H1 (cell line): ENCODE measurements around the gene FNDC3A. TPM values are rescaled to one million over a fixed set of nuclear protein-coding genes. Genes with fewer than 3 reads are reported as not detected.

Experiments used
- CTCF ChIA-PET: fragments of 300-600 bp; sonication (Branson Sonifier 250); formaldehyde crosslinking; loops from one replicate; lab custom pipeline; 2021; ENCODE audit not compliant: partially characterized antibody; lab: Charles Lee
- POLR2A ChIA-PET: fragments of 300-600 bp; sonication (Branson Sonifier 250); formaldehyde crosslinking; loops from one replicate; lab custom pipeline; 2021; ENCODE audit warnings: inconsistent platforms; ENCODE audit not compliant: partially characterized antibody; lab: Charles Lee
- DNase-seq, 2 experiments: peaks; one replicate each; pipeline versions ENCODE4 v3.0.0 to v3.0.0-alpha.2; 2010 to 2022; ENCODE audit warnings: low spot score in 2 of 2, low read depth in 1 of 2, mixed read lengths in 1 of 2
- FAIRE-seq: peaks from 2 replicates; lab custom pipeline; 2011; peaks lifted over from hg19 to GRCh38; lab: Jason Lieb, UNC
- H2AFZ ChIP-seq: 2 replicates; pipeline ENCODE4 v1.8.1; 2012; ENCODE audit warnings: low read length, inconsistent platforms
- H2AK5ac ChIP-seq: 2 replicates; pipeline ENCODE4 v1.6.1; 2013; ENCODE audit warnings: low read depth, low read length
- H2BK120ac ChIP-seq: replicated peaks from 2 replicates; pipeline ENCODE3; 2013; ENCODE audit warnings: low read depth, low read length, inconsistent platforms
- H2BK12ac ChIP-seq: 2 replicates; pipeline ENCODE4 v1.6.1; 2013; ENCODE audit warnings: low read depth, low read length
- H2BK15ac ChIP-seq: 2 replicates; pipeline ENCODE4 v1.6.1; 2013; ENCODE audit warnings: low read length
- H2BK20ac ChIP-seq: 2 replicates; pipeline ENCODE4 v1.6.1; 2013; ENCODE audit warnings: low read length
- H2BK5ac ChIP-seq: 2 replicates; pipeline ENCODE4 v1.6.1; 2013; ENCODE audit warnings: low read depth, low read length
- H3K14ac ChIP-seq: 2 replicates; pipeline ENCODE4 v1.6.1; 2013; ENCODE audit warnings: inconsistent platforms; ENCODE audit not compliant: insufficient read length
- H3K18ac ChIP-seq: 2 replicates; pipeline ENCODE4 v1.6.1; 2013; ENCODE audit warnings: low read length; ENCODE audit errors: extremely low read depth
- H3K23ac ChIP-seq: 2 replicates; pipeline ENCODE4 v1.6.1; 2013; ENCODE audit warnings: inconsistent platforms; ENCODE audit not compliant: insufficient read length
- H3K23me2 ChIP-seq: 2 replicates; pipeline ENCODE4 v1.6.1; 2013; ENCODE audit warnings: low read depth, low read length
- H3K27ac ChIP-seq: 2 replicates; pipeline ENCODE4 v1.6.1; 2011; ENCODE audit warnings: low read depth, low read length, inconsistent platforms
- H3K27me3 ChIP-seq, 4 experiments: replicated peaks in 1 of 4; 1 replicate in 1 of 4; 2 replicates in 3 of 4; pipeline versions ENCODE4 v1.6.1 to v1.8.1; 2011 to 2013; ENCODE audit warnings: low read length in 3 of 4, mild to moderate bottlenecking in 3 of 4, inconsistent platforms in 2 of 4, mixed read lengths in 2 of 4, moderate library complexity in 1 of 4; ENCODE audit not compliant: control insufficient read depth in 3 of 4, insufficient read depth in 3 of 4; ENCODE audit errors: extremely low read depth in 1 of 4
- H3K36me3 ChIP-seq, 4 experiments: 2 replicates each; pipeline versions ENCODE4 v1.6.1 to v1.8.1; 2011 to 2013; ENCODE audit warnings: mild to moderate bottlenecking in 4 of 4, low read length in 3 of 4, moderate library complexity in 2 of 4, control low read depth in 1 of 4, inconsistent platforms in 1 of 4; ENCODE audit not compliant: insufficient read depth in 4 of 4, control insufficient read depth in 2 of 4
- H3K4ac ChIP-seq: replicated peaks from 2 replicates; pipeline ENCODE3; 2013; ENCODE audit warnings: low read length, low read depth, mixed read lengths, inconsistent platforms; ENCODE audit not compliant: insufficient read length
- H3K4me1 ChIP-seq, 4 experiments: replicated peaks in 1 of 4; 1 replicate in 1 of 4; 2 replicates in 3 of 4; pipeline versions ENCODE4 v1.6.1 to v1.8.1; 2011 to 2013; ENCODE audit warnings: low read length in 3 of 4, inconsistent platforms in 2 of 4, mixed read lengths in 1 of 4; ENCODE audit not compliant: insufficient read depth in 4 of 4, control insufficient read depth in 3 of 4
- H3K4me2 ChIP-seq, 2 experiments: 2 replicates each; pipeline versions ENCODE4 v1.6.1 to v1.8.1; 2011 to 2013; ENCODE audit warnings: low read depth in 2 of 2, low read length in 2 of 2, control low read depth in 1 of 2, inconsistent platforms in 1 of 2, mild to moderate bottlenecking in 1 of 2; ENCODE audit not compliant: insufficient read depth in 1 of 2
- H3K4me3 ChIP-seq, 4 experiments: fragments of 200-600, 300-600 bp in 1 of 4; sonication (generic), shearing (Covaris generic), sonication (Bioruptor Twin) in 1 of 4; 2 replicates each; pipeline versions ENCODE4 v1.5.1 to v1.8.1; 2011 to 2016; ENCODE audit warnings: low read length in 4 of 4, low read depth in 3 of 4, control low read depth in 2 of 4, inconsistent platforms in 2 of 4, mild to moderate bottlenecking in 2 of 4, mixed read lengths in 1 of 4, moderate library complexity in 1 of 4; ENCODE audit not compliant: insufficient read depth in 2 of 4; ENCODE audit errors: extremely low read depth in 1 of 4
- H3K56ac ChIP-seq: replicated peaks from 2 replicates; pipeline ENCODE3; 2013; ENCODE audit warnings: low read depth, mild to moderate bottlenecking, mixed read lengths, low read length, inconsistent platforms; ENCODE audit not compliant: insufficient read length
- H3K79me1 ChIP-seq: 2 replicates; pipeline ENCODE4 v1.6.1; 2013; ENCODE audit warnings: low read depth, low read length, control low read depth
- H3K79me2 ChIP-seq, 2 experiments: 2 replicates each; pipeline versions ENCODE4 v1.6.1 to v1.8.1; 2012 to 2013; ENCODE audit warnings: low read length in 2 of 2, mild to moderate bottlenecking in 2 of 2, inconsistent platforms in 1 of 2; ENCODE audit not compliant: insufficient read depth in 2 of 2, control insufficient read depth in 1 of 2
- H3K9ac ChIP-seq, 4 experiments: replicated peaks in 1 of 4; 1 replicate in 1 of 4; 2 replicates in 3 of 4; pipeline versions ENCODE4 v1.6.1 to v1.8.1; 2011 to 2013; ENCODE audit warnings: low read depth in 3 of 4, low read length in 3 of 4, control low read depth in 2 of 4, mild to moderate bottlenecking in 2 of 4, moderate library complexity in 2 of 4, inconsistent platforms in 1 of 4; ENCODE audit errors: extremely low read depth in 1 of 4
- H3K9me3 ChIP-seq, 2 experiments: 2 replicates each; pipeline versions ENCODE4 v1.6.1 to v1.8.1; 2012 to 2013; ENCODE audit warnings: mild to moderate bottlenecking in 2 of 2, moderate library complexity in 2 of 2, control low read depth in 1 of 2, inconsistent platforms in 1 of 2, low read depth in 1 of 2, low read length in 1 of 2, mixed read lengths in 1 of 2; ENCODE audit not compliant: insufficient read depth in 2 of 2
- H4K20me1 ChIP-seq, 2 experiments: replicated peaks in 1 of 2; 2 replicates each; pipeline versions ENCODE3 to v1.8.1; 2011 to 2013; ENCODE audit warnings: inconsistent platforms in 2 of 2, low read length in 2 of 2, mild to moderate bottlenecking in 1 of 2; ENCODE audit not compliant: insufficient read depth in 2 of 2, control insufficient read depth in 1 of 2
- H4K5ac ChIP-seq: 2 replicates; pipeline ENCODE4 v1.6.1; 2013; ENCODE audit warnings: low read length, low read depth, mixed read lengths, inconsistent platforms; ENCODE audit not compliant: insufficient read length
- H4K8ac ChIP-seq: 2 replicates; pipeline ENCODE4 v1.8.0; 2013; ENCODE audit warnings: mild to moderate bottlenecking, moderate library complexity, low read length, inconsistent platforms; ENCODE audit not compliant: insufficient read depth; ENCODE audit errors: extremely low read depth
- H4K91ac ChIP-seq: replicated peaks from 2 replicates; pipeline ENCODE3; 2013; ENCODE audit warnings: low read length, mixed read lengths, inconsistent platforms; ENCODE audit not compliant: insufficient read length
- ATF2 ChIP-seq: IDR thresholded peaks from 2 replicates; pipeline ENCODE4 v1.6.1; 2012; ENCODE audit warnings: low read length, inconsistent platforms
- CBX8 ChIP-seq: fragments of 300-800, 300-1000 bp; sonication (generic); IDR thresholded peaks from 2 replicates; pipeline ENCODE4 v1.7.1; 2016; ENCODE audit warnings: low read depth, low read length, borderline replicate concordance
- EP300 ChIP-seq, 2 experiments: IDR thresholded peaks; 1 replicate in 1 of 2; 2 replicates in 1 of 2; pipeline ENCODE4 v1.6.1; 2011 to 2012; ENCODE audit warnings: low read depth in 2 of 2, low read length in 2 of 2, mild to moderate bottlenecking in 2 of 2, borderline replicate concordance in 1 of 2, inconsistent platforms in 1 of 2, moderate library complexity in 1 of 2
- KDM4A ChIP-seq: IDR thresholded peaks from one replicate; pipeline ENCODE4 v1.7.1; 2012; ENCODE audit warnings: low read depth, mild to moderate bottlenecking, moderate library complexity, low read length, inconsistent platforms; ENCODE audit not compliant: severe bottlenecking
- RBBP5 ChIP-seq: IDR thresholded peaks from 2 replicates; pipeline ENCODE4 v1.7.1; 2012; ENCODE audit warnings: low read depth, mild to moderate bottlenecking, inconsistent platforms, low read length, moderate library complexity, borderline replicate concordance
- SIN3A ChIP-seq, 2 experiments: IDR thresholded peaks in 1 of 2; conservative IDR thresholded peaks in 1 of 2; 2 replicates each; pipeline ENCODE4 v1.6.1; 2011 to 2012; ENCODE audit warnings: low read length in 2 of 2, improper control_type of control experiment in 1 of 2, low read depth in 1 of 2, mild to moderate bottlenecking in 1 of 2
- whole genome bisulfite sequencing, 2 experiments: shearing (Covaris generic) in 1 of 2; methylation state at CpG; one replicate each; pipeline versions ENCODE4 v1.1.6 to v1.1.7; 2013 to 2015; ENCODE audit warnings: low lambda C conversion rate in 2 of 2, mixed read lengths in 2 of 2, inconsistent platforms in 1 of 2, low coverage in 1 of 2, missing lambda C conversion rate in 1 of 2; ENCODE audit not compliant: insufficient replicate concordance in 2 of 2, insufficient coverage in 1 of 2, insufficient read length in 1 of 2; ENCODE audit errors: extremely low coverage in 1 of 2, missing lambda C conversion rate in 1 of 2; 5-methylcytosine and 5-hydroxymethylcytosine counted together
- polyA plus RNA-seq, 7 experiments: library from polyadenylated mRNA; depleted of rRNA in 3 of 7; stranded (reverse) in 5 of 7; unstranded in 2 of 7; fragments of >200 nt in 5 of 7; fragments of 200-250 nt in 2 of 7; gene quantifications; 1 replicate in 5 of 7; 2 replicates in 1 of 7; 4 replicates in 1 of 7; pipeline versions ENCODE4 v1.2.1 to v1.2.3, GENCODE V29; 2011 to 2013; ENCODE audit warnings: missing spikeins in 2 of 7, mixed read lengths in 2 of 7
- total RNA-seq: library from RNA; stranded (reverse); fragmentation: NEBNext Ultra II Directional; extraction: Animal tissue kit (Norgen Biotek cat#: 25700); gene quantifications from 2 replicates; pipeline ENCODE4 v1.2.1, GENCODE V29; 2021

The FNDC3A gene
- total and polyA plus RNA-seq, 2 of the 8 experiments (the other 6 are each of a cell fraction or from before 2014, with no cell fraction given), result 14.6 to 26.0 TPM

GRCh38 chr13:49247643-49248621 is 272.2 kb downstream of the FNDC3A start, which contains the start of gene CDADC1:
TSS of gene CDADC1 (plus strand) at chr13:49247925. CDS start at chr13:49248038, 113 bp downstream.
- 2% methylated on average over 56 of the region's 56 CpGs; no CpG with 5 or more reads in 1 of the 2 experiments for WGBS, 2 experiments
- no peak within 1 kb of the TSS for H3K14ac ChIP-seq
- H3K4me2 ChIP-seq, result peak within 1 kb of the TSS; percentile 91 to 100
- no peak within 1 kb of the TSS for H2AK5ac ChIP-seq
- no peak within 1 kb of the TSS for H2BK5ac ChIP-seq
- no peak within 1 kb of the TSS for H3K56ac ChIP-seq
- no peaks in the 10 kb centered on the region for H3K27me3 ChIP-seq
- no peaks in the 10 kb centered on the region for H3K9me3 ChIP-seq
- H4K5ac ChIP-seq, result no peak within 1 kb of the TSS
- no peaks in the 10 kb centered on the region for H3K79me2 ChIP-seq
- no peak within 1 kb of the TSS for H2BK15ac ChIP-seq
- no peak within 1 kb of the TSS for H3K23ac ChIP-seq
- H2AFZ ChIP-seq, result peak within 1 kb of the TSS; percentile 100
- no peaks in the 10 kb centered on the region; the same call in 1 of the 2 replicates for H3K79me1 ChIP-seq
- FAIRE-seq (peak; percentile 94), DNase-seq (peak; percentile 91 to 99)
- peak within 1 kb of the TSS; percentile 34 for H2BK120ac ChIP-seq
- H2BK20ac ChIP-seq, result 0 out of 2 replicates have a peak within 1 kb of the TSS, but pooled peaks have one; percentile 36
- no peak within 1 kb of the TSS; the same call in 1 of the 2 replicates for H2BK12ac ChIP-seq
- peaks cover 12% of the 10 kb centered on the region for H3K23me2 ChIP-seq
- no peaks in the 10 kb centered on the region for H4K20me1 ChIP-seq
- H4K91ac ChIP-seq, result peak within 1 kb of the TSS; percentile 19
- peak within 1 kb of the TSS; percentile 3 for H3K4ac ChIP-seq
- no peaks in the 10 kb centered on the region for H3K36me3 ChIP-seq
- peak within 1 kb of the TSS; percentile 47; the same call in 1 of the 2 replicates for H3K27ac ChIP-seq
- H4K8ac ChIP-seq, result peak within 1 kb of the TSS; percentile 92; the same call in 1 of the 2 replicates
- peak within 1 kb of the TSS; percentile 66 to 75 (median 68) for H3K9ac ChIP-seq
- ChIA-PET CTCF (interaction anchor here (0.6 to 2.6 kb wide), 6 partner anchors 8 to 403 kb away, joined by 3 to 27 read pairs (median 6); no protein-coding TSS in a partner anchor), POLR2A (interaction anchor here (0.7 to 1.9 kb wide), 5 partner anchors 8 to 39 kb away, joined by 3 to 5 read pairs (median 3); no protein-coding TSS in a partner anchor)
- H3K18ac ChIP-seq, result no peak within 1 kb of the TSS; the same call in 1 of the 2 replicates
- peak within 1 kb of the TSS; percentile 72 to 88 (median 82) for H3K4me3 ChIP-seq
- no peaks in the 10 kb centered on the region; a peak in 1 of 7 replicates for H3K4me1 ChIP-seq
- TF ChIP-seq EP300 (IDR thresholded peaks at IDR 0.05; ENCODE audit: borderline replicate concordance in 1 of 2, low read depth in 2 of 2, low read length in 2 of 2) (no peak; a peak in 1 of 3 replicates), ATF2 (peak; percentile 88), SIN3A (conservative IDR thresholded peaks at IDR 0.05 in 1 of 2, IDR thresholded peaks at IDR 0.05 in 1 of 2; ENCODE audit: low read depth in 1 of 2, low read length in 2 of 2) (peak; percentile 84 to 98; a peak in 2 of 4 replicates), KDM4A (peak; percentile 76), RBBP5 (peak; percentile 45), CBX8 (no peak)
